Stimulated activated CD8-positive, alpha-beta memory T cell treated with anti-CD3 and anti-CD28 coated beads, Interleukin-4, amount 100 ng/mL, for 24 hours (primary cell): ENCODE data around the gene CFAP77.
A peak's percentile ranks its signal among the peaks of the same experiment; 100 is the strongest.

Experiments
- DNase-seq: peaks from one replicate; pipeline ENCODE4 v3.0.0-alpha.2; 2020; ENCODE audit warnings: low read depth

Gene CFAP77

DNA sequence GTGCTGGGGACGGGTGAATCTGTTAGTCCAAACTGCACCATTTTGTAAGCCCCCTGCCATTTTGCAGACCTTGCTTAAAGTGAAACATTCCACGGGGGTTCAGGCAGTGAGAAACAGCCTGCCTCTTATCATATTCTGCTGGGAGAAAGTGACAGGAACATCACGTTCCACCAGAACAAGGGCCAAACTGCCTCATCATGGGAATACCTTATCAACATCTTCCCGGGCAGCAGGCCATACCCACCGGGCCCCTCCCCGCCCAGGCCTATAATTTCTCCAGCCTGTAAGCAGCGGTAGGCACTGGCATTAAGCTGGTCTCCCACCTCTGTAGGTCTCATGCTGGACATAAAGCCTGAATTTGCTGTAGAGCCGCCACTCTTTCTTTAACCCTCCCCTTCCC lies 1.5 kb upstream of the CFAP77 start:
- DNase-seq = no peak

DNA sequence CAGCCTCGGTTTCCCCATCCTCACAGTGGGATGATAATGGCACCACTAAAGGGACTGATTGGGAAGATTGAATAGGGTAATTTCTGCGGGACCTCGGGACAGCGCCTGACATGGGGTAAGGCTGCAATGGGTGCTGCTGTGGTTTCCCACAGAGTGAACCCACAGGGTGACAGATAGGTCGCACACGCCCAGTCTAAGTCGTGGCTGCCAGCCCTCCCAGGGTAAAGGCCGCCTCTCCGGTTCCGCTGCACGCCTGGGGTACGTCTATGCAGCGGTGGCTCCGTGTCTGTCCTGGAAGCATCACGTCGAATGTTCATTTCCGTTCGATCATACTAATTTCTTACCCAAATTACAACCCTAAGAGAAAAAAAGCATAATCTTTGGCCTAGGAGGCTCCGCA lies 631 bp downstream of the CFAP77 start:
- no peak for DNase-seq

- peak; percentile 39 for DNase-seq
These were observed 1.1 kb downstream of the CFAP77 start for GRCh38 chr9:132411091-132411508.

GRCh38 chr9:132412089-132412488 lies 2.1 kb downstream of the CFAP77 start:
- DNase-seq = no peak

DNA sequence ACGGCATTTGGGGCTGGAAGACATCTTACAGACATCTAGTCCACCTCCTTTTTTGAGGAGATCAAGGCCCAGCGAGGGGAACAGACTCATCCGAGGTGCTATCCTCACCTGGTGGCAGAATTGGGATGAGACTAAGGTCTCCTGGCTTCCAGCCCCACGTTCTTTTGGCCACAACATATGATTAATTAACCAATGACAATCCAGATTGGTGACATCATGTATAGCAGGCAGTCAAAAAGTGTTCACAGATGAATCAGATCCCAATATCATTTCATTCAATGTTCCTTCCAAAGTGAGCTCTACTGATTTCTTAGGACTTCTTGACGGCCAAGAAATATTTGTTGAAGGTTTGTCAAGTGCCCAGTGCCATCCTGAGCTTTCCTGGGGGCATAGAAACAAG lies 3.9 kb downstream of the CFAP77 start:
- no peak for DNase-seq

- DNase-seq = no peak
These were observed 4.7 kb downstream of the CFAP77 start for GRCh38 chr9:132414731-132415130.

DNA sequence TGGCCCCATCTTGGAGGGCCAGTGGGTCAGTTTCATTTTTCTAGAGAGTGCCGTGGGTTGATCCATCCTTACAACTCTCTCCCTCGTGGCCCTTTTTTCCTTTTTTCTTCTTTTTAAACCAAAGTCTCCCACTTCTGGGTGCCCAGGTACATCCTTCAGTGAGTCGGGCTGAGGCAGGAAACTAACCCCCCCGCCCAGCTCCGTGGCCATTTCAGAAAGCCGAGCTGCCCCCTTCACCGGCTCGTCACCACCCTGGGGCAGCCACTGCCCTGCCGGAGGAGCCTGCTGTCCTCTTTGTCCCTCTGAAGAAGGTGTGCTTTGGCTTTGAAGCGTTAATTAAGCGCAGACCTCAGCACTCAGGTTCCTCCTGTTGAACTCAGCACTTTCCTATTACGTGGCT lies 5.2 kb downstream of the CFAP77 start:
- DNase-seq = no peak

DNA sequence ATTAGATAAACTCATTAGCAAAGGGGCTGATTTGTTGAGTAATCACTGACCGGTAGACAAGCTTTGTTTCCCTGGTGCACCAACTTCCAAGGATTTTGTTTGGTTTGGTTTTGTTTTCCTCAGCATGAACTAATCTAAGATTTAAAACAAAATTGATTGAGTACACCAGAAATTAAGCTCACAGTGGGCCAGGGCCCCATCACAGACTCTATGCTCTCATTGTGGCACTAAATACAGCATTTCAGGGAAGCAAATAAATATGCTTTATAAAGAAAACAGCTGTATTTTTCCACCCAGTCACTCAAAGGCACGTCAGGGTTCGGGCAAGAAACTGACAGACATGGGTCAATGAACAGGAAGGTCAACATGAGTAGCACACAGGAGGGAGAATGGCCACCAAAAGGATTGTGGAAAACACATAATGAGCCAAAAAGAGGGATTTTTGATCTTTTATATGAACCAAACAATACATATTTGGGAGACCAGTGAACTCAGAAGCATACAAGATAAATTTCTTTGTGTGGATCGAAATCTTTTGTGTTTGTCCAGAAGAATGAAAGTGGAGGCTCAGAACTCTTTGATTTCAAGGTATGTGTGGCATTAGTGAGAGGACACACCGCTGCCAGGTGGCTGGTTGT lies 8.8 kb downstream of the CFAP77 start:
- no peak for DNase-seq

DNA sequence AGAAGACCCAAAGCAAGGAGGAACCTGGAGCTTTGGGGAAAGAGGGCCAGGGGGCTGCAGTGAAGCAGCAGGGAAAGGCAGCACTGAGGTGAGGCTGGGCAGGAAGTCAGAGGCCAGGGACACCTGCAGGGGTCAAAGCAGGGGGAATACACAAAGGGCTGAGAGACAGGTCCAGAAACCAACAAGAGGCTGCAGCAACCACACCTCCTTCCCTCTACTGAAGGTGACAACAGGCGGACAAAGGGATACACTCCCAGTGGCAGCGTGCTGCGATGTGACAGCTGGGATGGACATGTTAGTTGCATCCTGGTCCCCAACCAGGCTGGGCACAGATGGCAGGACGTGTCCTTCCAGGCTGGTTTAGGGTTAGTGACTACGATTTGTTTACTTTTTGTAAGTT lies 12.6 kb downstream of the CFAP77 start:
- DNase-seq = no peak

GRCh38 chr9:132423503-132423902 lies 13.5 kb downstream of the CFAP77 start:
- no peak for DNase-seq

- no peak for DNase-seq
These were observed 15.1 kb downstream of the CFAP77 start for GRCh38 chr9:132424857-132425674.

- no peak for DNase-seq
These were observed 15.7 kb downstream of the CFAP77 start for GRCh38 chr9:132425675-132426062.

GRCh38 chr9:132426639-132427414 lies 16.8 kb downstream of the CFAP77 start:
- DNase-seq = no peak

GRCh38 chr9:132430998-132431397 lies 21.0 kb downstream of the CFAP77 start:
- no peak for DNase-seq

DNA sequence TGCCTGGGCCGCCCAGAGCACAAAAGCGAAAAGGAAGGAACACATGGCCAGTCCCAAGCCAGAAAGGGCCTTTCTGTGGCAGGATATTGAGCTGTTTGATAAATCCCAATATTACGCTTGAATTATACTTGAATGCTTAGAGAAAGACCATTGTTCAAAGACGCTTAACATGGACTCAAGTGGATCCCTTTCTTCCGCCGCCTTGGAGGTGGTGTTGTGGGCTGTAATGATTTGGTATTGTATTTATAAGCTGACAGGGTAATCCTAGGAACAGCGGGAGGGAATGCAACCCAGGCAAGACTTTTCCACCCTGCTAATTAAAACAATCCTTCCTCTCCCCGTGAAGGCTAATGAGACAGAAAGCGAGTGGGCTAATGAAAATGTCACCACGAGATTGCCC lies 24.9 kb downstream of the CFAP77 start:
- DNase-seq = no peak

DNA sequence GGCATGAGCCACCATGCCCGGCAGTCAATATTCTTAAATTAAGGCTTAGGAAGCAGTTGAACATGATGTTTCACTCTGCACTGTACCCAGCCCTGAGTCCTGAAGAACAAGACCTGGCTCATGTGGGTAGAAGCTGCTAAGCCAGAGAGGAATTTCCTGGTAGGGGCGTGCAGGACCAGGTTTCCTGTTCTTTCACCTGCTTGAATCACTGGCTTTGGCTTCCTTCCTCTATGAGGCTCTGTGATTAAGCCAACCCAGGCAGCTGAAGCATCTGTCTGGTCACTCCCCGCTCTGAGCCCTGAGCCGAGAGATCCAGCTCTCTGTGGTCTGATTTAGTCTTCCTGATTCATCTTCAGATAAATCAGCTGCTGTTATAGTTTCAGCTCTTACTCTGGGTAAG lies 29.1 kb downstream of the CFAP77 start:
- no peak for DNase-seq

GRCh38 chr9:132440735-132441134 lies 30.7 kb downstream of the CFAP77 start:
- DNase-seq = no peak

DNA sequence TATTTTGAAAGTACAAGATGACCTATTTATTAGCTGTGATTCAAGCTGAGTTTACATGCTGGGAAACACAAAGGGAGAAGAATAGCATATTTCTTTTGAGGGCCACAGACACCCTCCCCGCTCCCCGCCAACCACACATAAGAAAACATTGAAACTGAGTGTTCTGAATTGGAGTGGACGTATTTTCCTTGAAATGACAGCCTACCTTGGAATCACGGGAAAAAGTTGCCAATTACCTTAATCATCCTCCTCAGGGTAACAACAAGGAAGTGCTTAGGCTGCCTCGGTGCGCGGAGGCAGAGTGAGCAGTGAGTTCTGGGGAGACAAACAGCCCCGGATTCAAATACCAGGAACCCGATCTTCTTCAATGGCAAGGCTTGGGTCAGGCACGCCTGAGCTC lies 31.4 kb downstream of the CFAP77 start:
- DNase-seq = no peak

- DNase-seq = no peak
These were observed 34.1 kb downstream of the CFAP77 start for GRCh38 chr9:132443951-132444607.

DNA sequence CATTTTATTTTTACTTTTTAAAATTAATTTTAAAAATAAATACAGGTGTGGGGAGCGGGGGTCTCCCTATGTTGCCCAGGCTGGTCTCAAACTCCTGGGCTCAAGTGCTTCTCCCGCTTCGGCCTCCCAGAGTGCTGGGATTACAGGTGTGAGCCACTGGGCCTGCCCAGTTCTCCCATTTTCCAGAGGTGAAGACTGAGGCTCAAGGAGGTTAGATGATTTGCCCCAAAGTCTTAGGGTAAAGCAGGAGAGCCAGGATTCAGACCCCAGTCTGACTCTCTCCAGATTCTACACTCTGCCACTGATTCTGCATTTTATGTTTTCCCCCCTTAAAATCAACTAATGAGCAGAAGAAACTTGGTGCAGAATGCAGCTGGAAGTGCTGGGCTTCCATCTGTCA lies 36.9 kb downstream of the CFAP77 start:
- no peak for DNase-seq

GRCh38 chr9:132447346-132447745 lies 37.3 kb downstream of the CFAP77 start:
- no peak for DNase-seq

DNA sequence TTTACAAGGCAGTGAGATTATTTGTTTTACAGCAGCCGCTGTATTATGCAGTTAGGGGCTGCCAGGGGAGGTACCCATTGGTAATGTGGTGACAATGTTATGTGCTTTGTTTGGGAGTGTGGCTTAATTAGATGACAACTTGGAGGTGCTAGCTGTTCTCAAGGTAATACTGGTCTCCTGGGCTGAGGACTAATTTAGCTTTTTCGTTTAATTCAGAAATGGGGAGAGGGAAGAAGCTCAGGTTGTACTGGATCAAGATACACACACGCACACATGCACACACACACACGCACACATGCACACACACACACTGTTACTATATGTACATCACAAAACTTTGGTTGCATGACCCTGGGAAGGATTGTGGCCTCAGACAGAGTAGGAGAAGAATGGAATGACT lies 37.9 kb downstream of the CFAP77 start:
- no peak for DNase-seq

- peak; percentile 7 for DNase-seq
These were observed 41.3 kb downstream of the CFAP77 start for GRCh38 chr9:132451276-132451675.
